GM23338 (cell line): Measurements from ENCODE around the gene SMNDC1. TPM values are rescaled to one million over a fixed set of nuclear protein-coding genes. Genes with fewer than 3 reads are reported as not detected.

ENCODE experiments used
- ATAC-seq: fragments of 200-7000 bp; cut with Tn5 transposase; 3 replicates; pipeline ENCODE4 v1.9.1; 2020
- DNase-seq: peaks from one replicate; pipeline ENCODE4 v3.0.0-alpha.2; 2015; ENCODE audit warnings: low spot score
- H2AFZ ChIP-seq: fragments of 200-600 bp; sonication (generic); 2 replicates; pipeline ENCODE4 v1.8.0; 2016; ENCODE audit warnings: antibody characterized with exemption, mild to moderate bottlenecking, moderate library complexity
- H3F3A ChIP-seq: fragments of 200-600 bp; sonication (generic); replicated peaks from 2 replicates; pipeline ENCODE4 v1.8.0; 2017; ENCODE audit warnings: antibody characterized with exemption, mixed run types, low read depth
- H3K27ac ChIP-seq: fragments of 200-600 bp; sonication (generic); 2 replicates; pipeline ENCODE4 v1.6.1; 2016; ENCODE audit warnings: low read depth
- H3K27me3 ChIP-seq: fragments of 200-600 bp; sonication (generic); 2 replicates; pipeline ENCODE4 v1.8.0; 2016; ENCODE audit warnings: mild to moderate bottlenecking, mixed run types, moderate library complexity; ENCODE audit not compliant: insufficient read depth
- H3K36me3 ChIP-seq: fragments of 200-600 bp; sonication (generic); 2 replicates; pipeline ENCODE4 v1.8.0; 2016; ENCODE audit warnings: mild to moderate bottlenecking; ENCODE audit not compliant: insufficient read depth
- H3K4me1 ChIP-seq: fragments of 200-600 bp; sonication (generic); 2 replicates; pipeline ENCODE4 v1.8.0; 2016; ENCODE audit warnings: mild to moderate bottlenecking, moderate library complexity; ENCODE audit not compliant: insufficient read depth
- H3K4me2 ChIP-seq: fragments of 200-600 bp; sonication (generic); 2 replicates; pipeline ENCODE4 v1.7.1; 2017; ENCODE audit warnings: mixed run types
- H3K4me3 ChIP-seq: fragments of 200-600 bp; sonication (generic); 2 replicates; pipeline ENCODE4 v1.6.1; 2016; ENCODE audit warnings: mixed run types
- H3K79me2 ChIP-seq: fragments of 200-600 bp; sonication (generic); replicated peaks from 2 replicates; pipeline ENCODE4 v1.8.0; 2017; ENCODE audit warnings: mild to moderate bottlenecking; ENCODE audit not compliant: insufficient read depth
- H3K9me2 ChIP-seq: fragments of 200-600 bp; sonication (generic); 2 replicates; pipeline ENCODE4 v1.8.0; 2017; ENCODE audit not compliant: insufficient read depth
- H4K20me1 ChIP-seq: fragments of 200-600 bp; sonication (generic); replicated peaks from 2 replicates; pipeline ENCODE4 v1.8.0; 2017; ENCODE audit warnings: mild to moderate bottlenecking; ENCODE audit not compliant: insufficient read depth
- H3K27ac Mint-ChIP-seq: 2 replicates; pipeline ENCODE4 v1.8.0; 2020; ENCODE audit warnings: inconsistent platforms, mild to moderate bottlenecking, moderate library complexity, mixed read lengths
- H3K27me3 Mint-ChIP-seq: 3 replicates; pipeline ENCODE4 v1.8.0; 2022; ENCODE audit warnings: low read depth, mild to moderate bottlenecking, moderate library complexity, mixed read lengths, inconsistent platforms; ENCODE audit not compliant: insufficient read depth, poor library complexity
- H3K36me3 Mint-ChIP-seq: 3 replicates; pipeline ENCODE4 v1.8.0; 2021; ENCODE audit warnings: low read depth, mild to moderate bottlenecking, inconsistent platforms, moderate library complexity, mixed read lengths
- H3K4me1 Mint-ChIP-seq: 3 replicates; pipeline ENCODE4 v1.8.0; 2020; ENCODE audit warnings: mild to moderate bottlenecking, inconsistent platforms, mixed read lengths
- H3K4me3 Mint-ChIP-seq: 3 replicates; pipeline ENCODE4 v1.8.0; 2021; ENCODE audit warnings: moderate library complexity, mild to moderate bottlenecking, inconsistent platforms, mixed read lengths
- H3K9me3 Mint-ChIP-seq: 3 replicates; pipeline ENCODE4 v1.8.0; 2020; ENCODE audit warnings: moderate library complexity, mild to moderate bottlenecking, inconsistent platforms, mixed read lengths
- CREB1 ChIP-seq: fragments of 250-450 bp; sonication (Bioruptor Pico); IDR thresholded peaks from 2 replicates; pipeline ENCODE4 v1.5.0; 2020; ENCODE audit warnings: low read depth, mild to moderate bottlenecking, moderate library complexity
- EZH2phosphoT487 ChIP-seq: fragments of 200-600 bp; sonication (generic); IDR thresholded peaks from one replicate; pipeline ENCODE4 v1.8.1; 2018; ENCODE audit warnings: antibody characterized with exemption; ENCODE audit not compliant: unreplicated experiment
- JUNB ChIP-seq: IDR thresholded peaks from one replicate; pipeline ENCODE4 v1.6.1; 2016; ENCODE audit warnings: antibody characterized with exemption; ENCODE audit not compliant: unreplicated experiment
- ZNF114 ChIP-seq: fragments of 250-450 bp; sonication (Bioruptor Pico); IDR thresholded peaks from 2 replicates; pipeline ENCODE4 v1.5.0; 2020; ENCODE audit warnings: mild to moderate bottlenecking, moderate library complexity
- ZNF462 ChIP-seq: fragments of 250-450 bp; sonication (Bioruptor Pico); IDR thresholded peaks from 2 replicates; pipeline ENCODE4 v1.5.0; 2020; ENCODE audit warnings: mild to moderate bottlenecking, moderate library complexity
- polyA plus RNA-seq: library from polyadenylated mRNA; unstranded; fragments of >200 nt; fragmentation: Nextera tagmentation; extraction: Ambion mirVana; gene quantifications from 2 replicates; pipeline ENCODE4 v1.2.1, GENCODE V29; 2016
- total RNA-seq: library from RNA; depleted of rRNA; stranded (reverse); fragments of >200 nt; shearing (Covaris generic); gene quantifications from 2 replicates; pipeline ENCODE4 v1.2.3, GENCODE V29; 2014

The SMNDC1 gene
- total and polyA plus RNA-seq, 2 experiments from 2014 or later, result 28.4 to 45.1 TPM

GRCh38 chr10:110274072-110274627, 30.6 kb downstream of the SMNDC1 start (continued):
- no peak for TF ChIP-seq ZNF462 (CRISPR knock-in tag)

- Mint-ChIP-seq H3K4me1 (peaks cover 16% of the 10 kb centered on the region), H3K9me3 (no peaks in the 10 kb centered on the region), H3K27ac (no peak overlapping the region), H3K36me3 (no peaks in the 10 kb centered on the region), H3K4me3 (no peak overlapping the region), H3K27me3 (peaks cover 1% of the 10 kb centered on the region)
- H3K4me3 ChIP-seq, result no peak overlapping the region
- H3K79me2 ChIP-seq, result no peaks in the 10 kb centered on the region
- no peak overlapping the region for H3K4me2 ChIP-seq
- ATAC-seq (no peak), DNase-seq (no peak)
- H2AFZ ChIP-seq, result no peak overlapping the region
- H3K9me2 ChIP-seq, result no peaks in the 10 kb centered on the region
- 0 out of 2 replicates have a peak, but pooled peaks cover 5% of the 10 kb centered on the region for H4K20me1 ChIP-seq
- no peaks in the 10 kb centered on the region for H3F3A ChIP-seq
- H3K36me3 ChIP-seq, result no peaks in the 10 kb centered on the region
- no peak overlapping the region for H3K27ac ChIP-seq
- no peaks in the 10 kb centered on the region for H3K27me3 ChIP-seq
- no peaks in the 10 kb centered on the region for H3K4me1 ChIP-seq
- TF ChIP-seq CREB1 (CRISPR knock-in tag), result no peak
- no peak for TF ChIP-seq EZH2phosphoT487
- no peak for TF ChIP-seq ZNF114 (CRISPR knock-in tag)
- TF ChIP-seq JUNB, result no peak
- TF ChIP-seq ZNF462 (CRISPR knock-in tag), result no peak
Measured at GRCh38 chr10:110273474-110273873, 31.2 kb downstream of the SMNDC1 start.
